CD14-positive monocyte (primary cell): ENCODE data around the gene PIEZO1. TPM values are rescaled to one million over a fixed set of nuclear protein-coding genes. Genes with fewer than 3 reads are reported as not detected.
A peak's percentile ranks its signal among the peaks of the same experiment; 100 is the strongest.

Experiments used
- DNase-seq, 3 donors: peaks; one replicate each; pipeline ENCODE4 v3.0.0-alpha.2; 2011 to 2022
- H2AFZ ChIP-seq: 2 replicates; pipeline ENCODE4 v1.6.0; 2012; ENCODE audit warnings: mild to moderate bottlenecking, low read depth, low read length, inconsistent platforms; ENCODE audit not compliant: insufficient read depth, poor library complexity, severe bottlenecking
- H3K27ac ChIP-seq, 2 donors: 1 replicate in 1 of 2; 2 replicates in 1 of 2; pipeline ENCODE4 v1.5.1; 2012 to 2013; ENCODE audit warnings: low read length in 2 of 2, control low read depth in 1 of 2, inconsistent platforms in 1 of 2, low read depth in 1 of 2, mild to moderate bottlenecking in 1 of 2
- H3K27me3 ChIP-seq, 2 donors: one replicate each; pipeline versions ENCODE4 v1.6.0 to v1.6.1; 2011 to 2013; ENCODE audit warnings: low read length in 2 of 2; ENCODE audit not compliant: control insufficient read depth in 2 of 2, insufficient read depth in 2 of 2
- H3K36me3 ChIP-seq, 2 donors: replicated peaks in 1 of 2; 1 replicate in 1 of 2; 2 replicates in 1 of 2; pipeline versions ENCODE4 v1.5.1 to v1.6.1; 2012 to 2013; ENCODE audit warnings: low read length in 2 of 2, control low read depth in 1 of 2, inconsistent platforms in 1 of 2, mild to moderate bottlenecking in 1 of 2; ENCODE audit not compliant: insufficient read depth in 2 of 2, control insufficient read depth in 1 of 2
- H3K4me1 ChIP-seq, 2 donors: 1 replicate in 1 of 2; 2 replicates in 1 of 2; pipeline versions ENCODE4 v1.5.1 to v1.6.1; 2012 to 2013; ENCODE audit warnings: low read length in 2 of 2, control low read depth in 1 of 2, inconsistent platforms in 1 of 2, mild to moderate bottlenecking in 1 of 2, moderate library complexity in 1 of 2; ENCODE audit not compliant: insufficient read depth in 2 of 2, control insufficient read depth in 1 of 2
- H3K4me2 ChIP-seq: replicated peaks from 2 replicates; pipeline ENCODE3; 2012; ENCODE audit warnings: low read length, moderate library complexity, mild to moderate bottlenecking; ENCODE audit not compliant: poor library complexity, severe bottlenecking; ENCODE audit errors: extremely low read depth
- H3K4me3 ChIP-seq, 3 experiments: fragments of 200-600 bp in 1 of 3; sonication (generic) in 1 of 3; replicated peaks in 1 of 3; 1 replicate in 2 of 3; 2 replicates in 1 of 3; pipeline ENCODE4 v1.5.1; 2011 to 2013; ENCODE audit warnings: low read length in 3 of 3, mild to moderate bottlenecking in 3 of 3, control low read depth in 2 of 3, low read depth in 2 of 3, inconsistent platforms in 1 of 3, moderate library complexity in 1 of 3
- H3K79me2 ChIP-seq: 2 replicates; pipeline ENCODE4 v1.6.0; 2012; ENCODE audit warnings: mild to moderate bottlenecking, control low read depth, inconsistent platforms, low read length, moderate library complexity; ENCODE audit not compliant: insufficient read depth
- H3K9ac ChIP-seq: 2 replicates; pipeline ENCODE4 v1.6.0; 2017; ENCODE audit warnings: low read length, mild to moderate bottlenecking; ENCODE audit not compliant: insufficient read depth, poor library complexity, severe bottlenecking
- H3K9me3 ChIP-seq, 2 donors: replicated peaks in 1 of 2; 1 replicate in 1 of 2; 2 replicates in 1 of 2; pipeline versions ENCODE4 v1.5.1 to v1.6.1; 2012 to 2013; ENCODE audit warnings: low read length in 2 of 2, control low read depth in 1 of 2; ENCODE audit not compliant: control insufficient read depth in 1 of 2, insufficient read depth in 1 of 2
- H4K20me1 ChIP-seq: 2 replicates; pipeline ENCODE4 v1.6.0; 2012; ENCODE audit warnings: mild to moderate bottlenecking, low read length, control low read depth, moderate library complexity; ENCODE audit not compliant: insufficient read depth
- H3K27ac Mint-ChIP-seq, 7 donors: one replicate each; pipeline ENCODE4 v1.8.0; 2020; ENCODE audit warnings: mild to moderate bottlenecking in 7 of 7, mixed read lengths in 7 of 7, moderate library complexity in 6 of 7, inconsistent platforms in 2 of 7
- H3K27me3 Mint-ChIP-seq, 3 donors: one replicate each; pipeline ENCODE4 v1.8.0; 2021 to 2022; ENCODE audit warnings: low read depth in 3 of 3, mild to moderate bottlenecking in 3 of 3, mixed read lengths in 3 of 3, moderate library complexity in 3 of 3, inconsistent platforms in 1 of 3
- H3K36me3 Mint-ChIP-seq, 2 donors: one replicate each; pipeline ENCODE4 v1.8.0; 2020; ENCODE audit warnings: mixed read lengths in 2 of 2, inconsistent platforms in 1 of 2, mild to moderate bottlenecking in 1 of 2
- H3K4me1 Mint-ChIP-seq: one replicate; pipeline ENCODE4 v1.8.0; 2020; ENCODE audit warnings: mild to moderate bottlenecking, mixed read lengths
- H3K4me3 Mint-ChIP-seq, 2 donors: one replicate each; pipeline ENCODE4 v1.8.0; 2020; ENCODE audit warnings: mild to moderate bottlenecking in 2 of 2, mixed read lengths in 2 of 2, moderate library complexity in 1 of 2
- H3K9me3 Mint-ChIP-seq, 7 donors: one replicate each; pipeline ENCODE4 v1.8.0; 2020 to 2022; ENCODE audit warnings: mixed read lengths in 7 of 7, mild to moderate bottlenecking in 6 of 7, moderate library complexity in 6 of 7, inconsistent platforms in 2 of 7
- WGBS: methylation state at CpG from one replicate; pipeline ENCODE4 v1.1.5; 2013; ENCODE audit warnings: missing lambda C conversion rate; ENCODE audit not compliant: insufficient coverage; 5-methylcytosine and 5-hydroxymethylcytosine counted together
- intact Hi-C, 2 donors: fragments of 100-400 bp; cut with micrococcal nuclease; formaldehyde crosslinking; loops; one replicate each; pipeline versions ENCODE4 v1.15.0 to v1.15.1; 2023
- polyA plus RNA-seq, 3 donors: library from polyadenylated mRNA; depleted of rRNA in 1 of 3; unstranded in 2 of 3; stranded (reverse) in 1 of 3; fragments of 300-500 nt in 2 of 3; fragments of >200 nt in 1 of 3; fragmentation: Illumina TruSeq in 2 of 3; gene quantifications; 1 replicate in 2 of 3; 2 replicates in 1 of 3; pipeline ENCODE4 v1.2.3, GENCODE V29; 2012 to 2021
- TF ChIP-seq, protein P1 (sequence below): fragments of 200-600 bp; IDR thresholded peaks from one replicate; pipeline ENCODE4 v1.8.0; 2022; ENCODE audit warnings: antibody characterized with exemption, mild to moderate bottlenecking

Gene PIEZO1
- polyA plus RNA-seq, 3 donors = 10.2 to 405 (median 15.0) TPM

DNA sequence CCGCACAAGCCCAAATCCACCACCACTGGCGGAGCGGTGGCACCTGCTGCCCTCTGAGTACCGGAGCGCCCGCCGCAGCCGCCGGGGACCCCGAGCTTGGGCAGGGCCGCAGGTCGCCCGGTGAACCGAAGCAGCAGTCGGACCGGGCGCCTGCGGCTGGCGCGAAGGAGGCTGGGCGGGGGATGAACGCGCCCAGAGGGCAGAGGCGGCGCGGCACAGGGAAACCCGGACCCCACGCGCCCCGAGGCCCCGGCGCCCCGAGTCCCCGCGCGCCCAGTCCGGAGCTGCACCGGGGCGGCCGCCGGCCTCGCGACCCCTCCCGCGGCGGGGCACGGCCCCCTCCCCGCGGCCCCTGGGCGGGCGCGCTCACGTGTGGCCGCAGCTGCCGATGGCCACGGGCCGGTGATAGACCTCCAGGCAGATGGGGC lies 79.2 kb downstream of the PIEZO1 start:
- Mint-ChIP-seq H3K4me1 (peaks cover 49% of the 10 kb centered on the region), H3K36me3 (peaks cover 15 to 34% of the 10 kb centered on the region in 2 donors), H3K9me3 (peaks cover 0 to 2% (median 0%) of the 10 kb centered on the region in 7 donors), H3K4me3 (peak overlapping the region; percentile 99), H3K27ac (peak overlapping the region; percentile 90 to 99 (median 98)), H3K27me3 (peaks cover 0 to 4% (median 3%) of the 10 kb centered on the region in 3 donors)
- Histone ChIP-seq H3K4me1 (peaks cover 53 to 62% of the 10 kb centered on the region in 2 donors), H3K9me3 (no peaks in the 10 kb centered on the region), H3K27me3 (no peaks in the 10 kb centered on the region), H4K20me1 (peaks cover 12% of the 10 kb centered on the region), H3K36me3 (peaks cover 0 to 4% of the 10 kb centered on the region in 2 donors), H3K4me3 (peak overlapping the region; percentile 78 to 96 (median 93)), H3K27ac (peak overlapping the region; percentile 84 to 88), H3K9ac (peak overlapping the region; percentile 79), H3K4me2 (peak overlapping the region; percentile 83), H2AFZ (no peak overlapping the region), H3K79me2 (peaks cover 61% of the 10 kb centered on the region)
- under 1% methylated on average over 57 of the region's 57 CpGs for WGBS
- intact Hi-C loops = loop anchor here (2.0 to 10.0 kb wide), 3 partner anchors 135 to 751 kb away; partner anchors contain the start of genes BANP (in 1 of the 2) and ZC3H18 (in 1 of the 2)
- TF ChIP-seq, protein P1, sequence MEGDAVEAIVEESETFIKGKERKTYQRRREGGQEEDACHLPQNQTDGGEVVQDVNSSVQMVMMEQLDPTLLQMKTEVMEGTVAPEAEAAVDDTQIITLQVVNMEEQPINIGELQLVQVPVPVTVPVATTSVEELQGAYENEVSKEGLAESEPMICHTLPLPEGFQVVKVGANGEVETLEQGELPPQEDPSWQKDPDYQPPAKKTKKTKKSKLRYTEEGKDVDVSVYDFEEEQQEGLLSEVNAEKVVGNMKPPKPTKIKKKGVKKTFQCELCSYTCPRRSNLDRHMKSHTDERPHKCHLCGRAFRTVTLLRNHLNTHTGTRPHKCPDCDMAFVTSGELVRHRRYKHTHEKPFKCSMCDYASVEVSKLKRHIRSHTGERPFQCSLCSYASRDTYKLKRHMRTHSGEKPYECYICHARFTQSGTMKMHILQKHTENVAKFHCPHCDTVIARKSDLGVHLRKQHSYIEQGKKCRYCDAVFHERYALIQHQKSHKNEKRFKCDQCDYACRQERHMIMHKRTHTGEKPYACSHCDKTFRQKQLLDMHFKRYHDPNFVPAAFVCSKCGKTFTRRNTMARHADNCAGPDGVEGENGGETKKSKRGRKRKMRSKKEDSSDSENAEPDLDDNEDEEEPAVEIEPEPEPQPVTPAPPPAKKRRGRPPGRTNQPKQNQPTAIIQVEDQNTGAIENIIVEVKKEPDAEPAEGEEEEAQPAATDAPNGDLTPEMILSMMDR = no peak
- no peak for DNase-seq

DNA sequence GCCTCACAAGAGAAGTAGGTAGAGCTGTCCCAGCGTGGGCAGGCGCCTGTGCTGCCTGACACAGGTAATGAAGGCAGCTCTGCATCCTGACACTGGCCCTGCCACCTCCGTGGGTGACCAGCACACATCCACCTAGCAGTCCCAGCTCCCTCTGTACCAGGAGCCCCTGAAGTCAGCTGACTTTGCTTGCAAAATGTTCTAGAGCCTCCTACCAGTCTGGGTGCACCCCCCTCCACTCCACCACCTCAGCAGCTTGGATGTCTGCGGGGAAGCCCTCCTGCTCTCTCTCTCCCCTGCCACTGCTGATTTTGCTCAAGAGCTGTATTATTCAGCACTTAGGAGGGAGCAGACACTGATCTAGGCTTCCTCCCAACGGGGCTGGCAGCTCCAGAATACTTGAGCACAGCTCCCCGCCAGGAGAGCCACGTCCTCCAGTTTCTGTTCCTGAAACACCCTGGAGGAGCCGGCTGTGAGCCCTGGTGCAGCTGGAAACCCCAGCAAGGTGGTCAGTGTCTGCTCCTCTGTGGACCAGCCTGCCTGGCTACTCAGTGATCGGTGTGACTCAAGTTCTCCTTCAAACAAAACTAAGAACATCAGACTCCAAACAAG lies 79.8 kb downstream of the PIEZO1 start:
- Histone ChIP-seq H3K79me2 (peaks cover 67% of the 10 kb centered on the region), H3K27ac (peak overlapping the region; percentile 84 to 88), H3K9me3 (no peaks in the 10 kb centered on the region), H2AFZ (no peak overlapping the region), H3K9ac (peak overlapping the region; percentile 79), H4K20me1 (peaks cover 18% of the 10 kb centered on the region), H3K4me2 (peak overlapping the region; percentile 83), H3K36me3 (peaks cover 4 to 6% of the 10 kb centered on the region in 2 donors), H3K27me3 (no peaks in the 10 kb centered on the region), H3K4me3 (peak overlapping the region; percentile 78 to 96 (median 93)), H3K4me1 (peaks cover 60 to 68% of the 10 kb centered on the region in 2 donors)
- DNase-seq = peak; percentile 60 to 82 (median 75)
- H3K27me3 Mint-ChIP-seq = peaks cover 0 to 4% (median 3%) of the 10 kb centered on the region in 3 donors
- H3K27ac Mint-ChIP-seq = peak overlapping the region; percentile 90 to 99 (median 98)
- TF ChIP-seq, protein P1 = no peak
- peaks cover 18 to 35% of the 10 kb centered on the region in 2 donors for H3K36me3 Mint-ChIP-seq
- WGBS = 11% methylated on average over 9 of the region's 9 CpGs
- peaks cover 0 to 2% (median 0%) of the 10 kb centered on the region in 7 donors for H3K9me3 Mint-ChIP-seq
- H3K4me3 Mint-ChIP-seq = peak overlapping the region; percentile 99
- H3K4me1 Mint-ChIP-seq = peaks cover 55% of the 10 kb centered on the region
- intact Hi-C loops = loop anchor here (2.0 to 10.0 kb wide), 3 partner anchors 134 to 750 kb away; partner anchors contain the start of genes BANP (in 1 of the 2) and ZC3H18 (in 1 of the 2)
